SK-N-SH treated with all-trans-retinoic acid at 6 μM for 48 hours (cell line): ENCODE measurements around the gene BRAP.

Source experiments
- ATAC-seq: fragments of 200-7000 bp; cut with Tn5 transposase; 3 replicates; pipeline ENCODE4 v1.9.1; 2020; ENCODE audit warnings: mild to moderate bottlenecking, moderate library complexity
- ARNTL ChIP-seq: fragments of 450-650 bp; formaldehyde crosslinking; IDR thresholded peaks from 2 replicates; pipeline ENCODE4 v1.5.0; 2020; ENCODE audit warnings: low read depth, mild to moderate bottlenecking, moderate library complexity, borderline replicate concordance
- BACH2 ChIP-seq: fragments of 250-450 bp; sonication (Bioruptor Pico); IDR thresholded peaks from 2 replicates; pipeline ENCODE4 v1.9.0; 2021; ENCODE audit warnings: mild to moderate bottlenecking, borderline replicate concordance
- CSDC2 ChIP-seq: fragments of 250-450 bp; sonication (Bioruptor Pico); IDR thresholded peaks from 2 replicates; pipeline ENCODE4 v1.5.0; 2020; ENCODE audit warnings: mild to moderate bottlenecking, moderate library complexity
- ESRRG ChIP-seq: fragments of 250-450 bp; sonication (Bioruptor Pico); IDR thresholded peaks from 2 replicates; pipeline ENCODE4 v1.6.1; 2021; ENCODE audit warnings: mild to moderate bottlenecking
- GLIS3 ChIP-seq: fragments of 250-450 bp; sonication (Bioruptor Pico); IDR thresholded peaks from 2 replicates; pipeline ENCODE4 v1.5.0; 2020; ENCODE audit warnings: mild to moderate bottlenecking, moderate library complexity
- ISL1 ChIP-seq: fragments of 250-450 bp; sonication (Bioruptor Pico); IDR thresholded peaks from 2 replicates; pipeline ENCODE4 v2.1.2; 2022; ENCODE audit warnings: mild to moderate bottlenecking, moderate library complexity
- OSR1 ChIP-seq: fragments of 250-450 bp; sonication (Bioruptor Pico); IDR thresholded peaks from 2 replicates; pipeline ENCODE4 v1.8.0; 2022; ENCODE audit warnings: moderate library complexity, mild to moderate bottlenecking, inconsistent platforms
- PPARA ChIP-seq: fragments of 250-450 bp; sonication (Bioruptor Pico); IDR thresholded peaks from 2 replicates; pipeline ENCODE4 v1.5.0; 2020; ENCODE audit warnings: mild to moderate bottlenecking, borderline replicate concordance
- RARB ChIP-seq: fragments of 250-450 bp; sonication (Bioruptor Pico); IDR thresholded peaks from 2 replicates; pipeline ENCODE4 v1.8.0; 2021; ENCODE audit warnings: mild to moderate bottlenecking, moderate library complexity
- SNAI2 ChIP-seq: fragments of 250-450 bp; sonication (Bioruptor Pico); IDR thresholded peaks from 2 replicates; pipeline ENCODE4 v1.5.0; 2020; ENCODE audit warnings: mild to moderate bottlenecking, moderate library complexity
- TCF4 ChIP-seq: fragments of 250-450 bp; sonication (Bioruptor Pico); IDR thresholded peaks from 2 replicates; pipeline ENCODE4 v1.8.0; 2021; ENCODE audit warnings: mild to moderate bottlenecking, moderate library complexity, borderline replicate concordance
- TOX ChIP-seq: fragments of 250-450 bp; sonication (Bioruptor Pico); IDR thresholded peaks from 2 replicates; pipeline ENCODE4 v1.8.0; 2021; ENCODE audit warnings: mild to moderate bottlenecking, moderate library complexity, borderline replicate concordance
- ZC3H10 ChIP-seq: fragments of 250-450 bp; sonication (Bioruptor Pico); IDR thresholded peaks from 2 replicates; pipeline ENCODE4 v1.5.1; 2021; ENCODE audit warnings: mild to moderate bottlenecking, moderate library complexity
- ZFP3 ChIP-seq: fragments of 250-450 bp; sonication (Bioruptor Pico); IDR thresholded peaks from 2 replicates; pipeline ENCODE4 v1.5.0; 2020; ENCODE audit warnings: mild to moderate bottlenecking, moderate library complexity
- ZFP30 ChIP-seq: fragments of 450-650 bp; formaldehyde crosslinking; IDR thresholded peaks from 2 replicates; pipeline ENCODE4 v1.5.0; 2022; ENCODE audit warnings: mild to moderate bottlenecking, moderate library complexity
- ZNF565 ChIP-seq: fragments of 450-650 bp; formaldehyde crosslinking; conservative IDR thresholded peaks from 2 replicates; pipeline ENCODE4 v1.5.0; 2020; ENCODE audit warnings: low read depth, mild to moderate bottlenecking, moderate library complexity
- ZNF70 ChIP-seq: fragments of 450-650 bp; formaldehyde crosslinking; IDR thresholded peaks from 2 replicates; pipeline ENCODE4 v1.5.0; 2020; ENCODE audit warnings: mild to moderate bottlenecking, moderate library complexity
- ZNF8 ChIP-seq: fragments of 450-650 bp; formaldehyde crosslinking; IDR thresholded peaks from 2 replicates; pipeline ENCODE4 v1.5.0; 2020; ENCODE audit warnings: mild to moderate bottlenecking, moderate library complexity
- TF ChIP-seq, protein P1 (sequence below): fragments of 250-450 bp; sonication (Bioruptor Pico); IDR thresholded peaks from 2 replicates; pipeline ENCODE4 v1.8.0; 2020; ENCODE audit warnings: mild to moderate bottlenecking, moderate library complexity, borderline replicate concordance
- TF ChIP-seq, protein P2 (sequence below): fragments of 250-450 bp; sonication (Bioruptor Pico); IDR thresholded peaks from 2 replicates; pipeline ENCODE4 v1.8.0; 2021; ENCODE audit warnings: low read depth, mild to moderate bottlenecking, moderate library complexity, borderline replicate concordance
- TF ChIP-seq, protein P3 (sequence below): fragments of 250-450 bp; sonication (Bioruptor Pico); IDR thresholded peaks from 2 replicates; pipeline ENCODE4 v1.5.0; 2020; ENCODE audit warnings: mild to moderate bottlenecking, moderate library complexity
- TF ChIP-seq, protein P4 (sequence below): fragments of 250-450 bp; sonication (Bioruptor Pico); IDR thresholded peaks from 2 replicates; pipeline ENCODE4 v1.5.1; 2021; ENCODE audit warnings: mild to moderate bottlenecking, moderate library complexity
- TF ChIP-seq, protein P5 (sequence below): fragments of 250-450 bp; sonication (Bioruptor Pico); IDR thresholded peaks from 2 replicates; pipeline ENCODE4 v1.5.1; 2020; ENCODE audit warnings: low read depth, mild to moderate bottlenecking, moderate library complexity

Gene BRAP

DNA sequence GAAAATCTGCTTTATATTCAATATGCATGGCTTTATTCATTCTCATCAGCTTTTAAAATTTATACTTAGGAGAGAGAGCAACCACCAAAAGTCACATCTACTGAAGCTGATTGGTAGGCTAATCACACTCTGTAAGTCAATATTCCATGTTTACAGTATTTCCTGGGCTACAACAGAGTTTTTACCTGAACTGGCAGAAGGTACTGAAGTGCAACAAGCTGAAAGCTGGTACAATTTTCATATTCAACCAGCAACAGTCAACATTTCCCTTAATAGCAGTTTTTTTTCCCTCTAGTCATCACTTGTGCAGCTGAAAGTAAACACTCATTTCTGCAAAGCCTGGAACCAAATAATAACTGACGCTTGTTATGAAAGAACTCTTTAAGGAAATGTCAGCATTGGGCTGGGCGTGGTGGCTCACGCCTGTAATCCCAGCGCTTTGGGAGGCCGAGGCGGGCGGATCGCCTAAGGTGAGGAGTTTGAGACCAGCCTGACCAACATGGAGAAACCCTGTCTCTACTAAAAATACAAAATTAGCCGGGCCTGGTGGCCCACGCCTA is 12.9 kb downstream of the BRAP start:
- ATAC-seq = no peak
- TF ChIP-seq ARNTL (no peak), ESRRG (CRISPR knock-in tag) (no peak), BACH2 (CRISPR knock-in tag) (no peak), ZNF8 (no peak)
- TF ChIP-seq, protein P1, sequence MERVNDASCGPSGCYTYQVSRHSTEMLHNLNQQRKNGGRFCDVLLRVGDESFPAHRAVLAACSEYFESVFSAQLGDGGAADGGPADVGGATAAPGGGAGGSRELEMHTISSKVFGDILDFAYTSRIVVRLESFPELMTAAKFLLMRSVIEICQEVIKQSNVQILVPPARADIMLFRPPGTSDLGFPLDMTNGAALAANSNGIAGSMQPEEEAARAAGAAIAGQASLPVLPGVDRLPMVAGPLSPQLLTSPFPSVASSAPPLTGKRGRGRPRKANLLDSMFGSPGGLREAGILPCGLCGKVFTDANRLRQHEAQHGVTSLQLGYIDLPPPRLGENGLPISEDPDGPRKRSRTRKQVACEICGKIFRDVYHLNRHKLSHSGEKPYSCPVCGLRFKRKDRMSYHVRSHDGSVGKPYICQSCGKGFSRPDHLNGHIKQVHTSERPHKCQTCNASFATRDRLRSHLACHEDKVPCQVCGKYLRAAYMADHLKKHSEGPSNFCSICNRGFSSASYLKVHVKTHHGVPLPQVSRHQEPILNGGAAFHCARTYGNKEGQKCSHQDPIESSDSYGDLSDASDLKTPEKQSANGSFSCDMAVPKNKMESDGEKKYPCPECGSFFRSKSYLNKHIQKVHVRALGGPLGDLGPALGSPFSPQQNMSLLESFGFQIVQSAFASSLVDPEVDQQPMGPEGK = no peak

DNA sequence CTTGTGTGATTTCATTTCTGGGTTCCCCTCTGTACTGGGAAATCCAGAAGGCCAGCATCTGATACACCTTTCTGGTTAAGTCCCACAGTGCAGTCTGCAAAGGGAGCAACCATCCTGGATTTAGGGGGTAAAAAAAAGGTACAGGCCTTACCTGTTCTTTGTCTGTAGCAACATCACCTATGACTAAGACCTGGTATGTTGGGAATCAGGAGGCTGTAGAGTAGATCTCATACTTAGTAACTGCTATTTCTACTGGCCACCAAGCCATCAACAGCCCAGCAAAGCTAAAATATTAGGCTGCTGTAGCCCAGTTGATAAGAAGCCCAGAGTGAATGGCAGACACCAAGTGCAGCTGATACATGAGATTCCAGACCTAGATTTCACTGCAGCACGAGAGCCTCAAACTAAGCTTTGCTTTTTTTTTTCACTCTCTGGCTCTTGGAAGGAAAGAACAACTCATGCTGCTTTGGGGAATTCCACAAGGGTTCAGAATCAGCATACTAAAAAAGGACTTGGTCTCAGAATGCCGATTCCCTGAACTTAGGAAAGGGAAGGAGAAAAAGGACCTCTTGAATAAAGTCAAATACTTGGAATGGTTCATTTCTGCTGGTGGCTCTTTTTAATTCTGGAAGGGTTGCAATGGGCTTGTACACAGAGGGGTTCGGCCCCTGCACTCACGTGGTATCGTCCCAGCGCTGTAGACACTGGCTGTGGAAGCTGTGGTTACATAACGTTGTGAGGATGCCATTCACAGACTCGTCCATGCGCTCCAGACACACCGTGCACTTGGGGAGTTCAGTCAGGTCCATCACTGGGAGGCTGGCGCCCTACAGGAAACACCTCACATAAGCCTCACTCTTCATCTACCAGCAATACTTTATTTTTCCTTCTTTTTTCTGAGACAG is 20.5 kb downstream of the BRAP start:
- no peak for ATAC-seq
- TF ChIP-seq, protein P2, sequence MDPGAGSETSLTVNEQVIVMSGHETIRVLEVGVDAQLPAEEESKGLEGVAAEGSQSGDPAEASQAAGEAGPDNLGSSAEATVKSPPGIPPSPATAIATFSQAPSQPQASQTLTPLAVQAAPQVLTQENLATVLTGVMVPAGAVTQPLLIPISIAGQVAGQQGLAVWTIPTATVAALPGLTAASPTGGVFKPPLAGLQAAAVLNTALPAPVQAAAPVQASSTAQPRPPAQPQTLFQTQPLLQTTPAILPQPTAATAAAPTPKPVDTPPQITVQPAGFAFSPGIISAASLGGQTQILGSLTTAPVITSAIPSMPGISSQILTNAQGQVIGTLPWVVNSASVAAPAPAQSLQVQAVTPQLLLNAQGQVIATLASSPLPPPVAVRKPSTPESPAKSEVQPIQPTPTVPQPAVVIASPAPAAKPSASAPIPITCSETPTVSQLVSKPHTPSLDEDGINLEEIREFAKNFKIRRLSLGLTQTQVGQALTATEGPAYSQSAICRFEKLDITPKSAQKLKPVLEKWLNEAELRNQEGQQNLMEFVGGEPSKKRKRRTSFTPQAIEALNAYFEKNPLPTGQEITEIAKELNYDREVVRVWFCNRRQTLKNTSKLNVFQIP (CRISPR knock-in tag) = no peak
- TF ChIP-seq ZFP3 (CRISPR knock-in tag) (no peak), TOX (CRISPR knock-in tag) (no peak), ZFP30 (no peak), TCF4 (CRISPR knock-in tag) (no peak), ISL1 (CRISPR knock-in tag) (no peak), OSR1 (CRISPR knock-in tag) (no peak), PPARA (CRISPR knock-in tag) (no peak), CSDC2 (CRISPR knock-in tag) (no peak), ZNF70 (no peak), ARNTL (no peak), BACH2 (CRISPR knock-in tag) (no peak), ESRRG (CRISPR knock-in tag) (no peak), SNAI2 (CRISPR knock-in tag) (no peak)
- TF ChIP-seq, protein P3, sequence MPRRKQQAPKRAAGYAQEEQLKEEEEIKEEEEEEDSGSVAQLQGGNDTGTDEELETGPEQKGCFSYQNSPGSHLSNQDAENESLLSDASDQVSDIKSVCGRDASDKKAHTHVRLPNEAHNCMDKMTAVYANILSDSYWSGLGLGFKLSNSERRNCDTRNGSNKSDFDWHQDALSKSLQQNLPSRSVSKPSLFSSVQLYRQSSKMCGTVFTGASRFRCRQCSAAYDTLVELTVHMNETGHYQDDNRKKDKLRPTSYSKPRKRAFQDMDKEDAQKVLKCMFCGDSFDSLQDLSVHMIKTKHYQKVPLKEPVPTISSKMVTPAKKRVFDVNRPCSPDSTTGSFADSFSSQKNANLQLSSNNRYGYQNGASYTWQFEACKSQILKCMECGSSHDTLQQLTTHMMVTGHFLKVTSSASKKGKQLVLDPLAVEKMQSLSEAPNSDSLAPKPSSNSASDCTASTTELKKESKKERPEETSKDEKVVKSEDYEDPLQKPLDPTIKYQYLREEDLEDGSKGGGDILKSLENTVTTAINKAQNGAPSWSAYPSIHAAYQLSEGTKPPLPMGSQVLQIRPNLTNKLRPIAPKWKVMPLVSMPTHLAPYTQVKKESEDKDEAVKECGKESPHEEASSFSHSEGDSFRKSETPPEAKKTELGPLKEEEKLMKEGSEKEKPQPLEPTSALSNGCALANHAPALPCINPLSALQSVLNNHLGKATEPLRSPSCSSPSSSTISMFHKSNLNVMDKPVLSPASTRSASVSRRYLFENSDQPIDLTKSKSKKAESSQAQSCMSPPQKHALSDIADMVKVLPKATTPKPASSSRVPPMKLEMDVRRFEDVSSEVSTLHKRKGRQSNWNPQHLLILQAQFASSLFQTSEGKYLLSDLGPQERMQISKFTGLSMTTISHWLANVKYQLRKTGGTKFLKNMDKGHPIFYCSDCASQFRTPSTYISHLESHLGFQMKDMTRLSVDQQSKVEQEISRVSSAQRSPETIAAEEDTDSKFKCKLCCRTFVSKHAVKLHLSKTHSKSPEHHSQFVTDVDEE (CRISPR knock-in tag) = no peak
- TF ChIP-seq, protein P1 = no peak
- TF ChIP-seq, protein P4, sequence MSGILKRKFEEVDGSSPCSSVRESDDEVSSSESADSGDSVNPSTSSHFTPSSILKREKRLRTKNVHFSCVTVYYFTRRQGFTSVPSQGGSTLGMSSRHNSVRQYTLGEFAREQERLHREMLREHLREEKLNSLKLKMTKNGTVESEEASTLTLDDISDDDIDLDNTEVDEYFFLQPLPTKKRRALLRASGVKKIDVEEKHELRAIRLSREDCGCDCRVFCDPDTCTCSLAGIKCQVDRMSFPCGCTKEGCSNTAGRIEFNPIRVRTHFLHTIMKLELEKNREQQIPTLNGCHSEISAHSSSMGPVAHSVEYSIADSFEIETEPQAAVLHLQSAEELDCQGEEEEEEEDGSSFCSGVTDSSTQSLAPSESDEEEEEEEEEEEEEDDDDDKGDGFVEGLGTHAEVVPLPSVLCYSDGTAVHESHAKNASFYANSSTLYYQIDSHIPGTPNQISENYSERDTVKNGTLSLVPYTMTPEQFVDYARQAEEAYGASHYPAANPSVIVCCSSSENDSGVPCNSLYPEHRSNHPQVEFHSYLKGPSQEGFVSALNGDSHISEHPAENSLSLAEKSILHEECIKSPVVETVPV (CRISPR knock-in tag) = no peak

DNA sequence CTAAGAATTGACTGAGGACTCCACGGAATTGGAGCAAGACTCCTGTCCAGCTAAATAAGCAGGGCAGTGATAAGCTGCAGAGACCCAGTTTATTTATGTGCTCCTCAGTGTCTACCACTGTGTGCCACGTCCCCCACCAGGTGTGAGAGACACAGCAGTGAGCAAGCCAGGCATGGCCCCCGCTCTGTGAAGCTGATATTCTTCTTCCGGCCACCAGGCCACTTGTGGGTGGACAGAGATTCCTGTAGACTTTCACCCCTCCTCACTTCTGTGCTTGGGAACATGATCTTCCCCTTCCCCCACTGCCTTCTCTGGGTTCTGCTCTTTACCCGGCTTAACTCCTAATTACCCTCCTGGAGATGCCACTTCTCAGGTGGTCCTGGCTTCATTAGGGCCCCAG is 21.3 kb downstream of the BRAP start:
- no peak for ATAC-seq
- no peak for TF ChIP-seq ESRRG (CRISPR knock-in tag)
- TF ChIP-seq ARNTL = no peak
- TF ChIP-seq SNAI2 (CRISPR knock-in tag) = no peak
- no peak for TF ChIP-seq ZC3H10
- no peak for TF ChIP-seq ZNF8
- no peak for TF ChIP-seq TCF4 (CRISPR knock-in tag)
- TF ChIP-seq PPARA (CRISPR knock-in tag) = no peak
- TF ChIP-seq ZNF565 (CRISPR knock-in tag) = no peak
- no peak for TF ChIP-seq TOX (CRISPR knock-in tag)
- TF ChIP-seq OSR1 (CRISPR knock-in tag) = no peak
- TF ChIP-seq ZFP30 = no peak
- TF ChIP-seq, protein P5, sequence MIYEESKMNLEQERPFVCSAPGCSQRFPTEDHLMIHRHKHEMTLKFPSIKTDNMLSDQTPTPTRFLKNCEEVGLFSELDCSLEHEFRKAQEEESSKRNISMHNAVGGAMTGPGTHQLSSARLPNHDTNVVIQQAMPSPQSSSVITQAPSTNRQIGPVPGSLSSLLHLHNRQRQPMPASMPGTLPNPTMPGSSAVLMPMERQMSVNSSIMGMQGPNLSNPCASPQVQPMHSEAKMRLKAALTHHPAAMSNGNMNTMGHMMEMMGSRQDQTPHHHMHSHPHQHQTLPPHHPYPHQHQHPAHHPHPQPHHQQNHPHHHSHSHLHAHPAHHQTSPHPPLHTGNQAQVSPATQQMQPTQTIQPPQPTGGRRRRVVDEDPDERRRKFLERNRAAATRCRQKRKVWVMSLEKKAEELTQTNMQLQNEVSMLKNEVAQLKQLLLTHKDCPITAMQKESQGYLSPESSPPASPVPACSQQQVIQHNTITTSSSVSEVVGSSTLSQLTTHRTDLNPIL (CRISPR knock-in tag) = no peak
- no peak for TF ChIP-seq RARB (CRISPR knock-in tag)
- TF ChIP-seq ZNF70 = no peak
- no peak for TF ChIP-seq GLIS3 (CRISPR knock-in tag)
- TF ChIP-seq, protein P2 (CRISPR knock-in tag) = no peak
